ENCODE results near the gene SLC28A2.
A peak's percentile ranks its signal among the peaks of the same experiment; 100 is the strongest.
"Not testable (repeated sequence)": the region's sequence is repeated elsewhere in the genome, so short reads cannot be mapped to it uniquely, and the experiment has no call there.

SLC28A2 gene

GRCh38 chr15:45265506-45265905, 13.5 kb downstream of the SLC28A2 start:
- DNase-seq: no peak

DNA sequence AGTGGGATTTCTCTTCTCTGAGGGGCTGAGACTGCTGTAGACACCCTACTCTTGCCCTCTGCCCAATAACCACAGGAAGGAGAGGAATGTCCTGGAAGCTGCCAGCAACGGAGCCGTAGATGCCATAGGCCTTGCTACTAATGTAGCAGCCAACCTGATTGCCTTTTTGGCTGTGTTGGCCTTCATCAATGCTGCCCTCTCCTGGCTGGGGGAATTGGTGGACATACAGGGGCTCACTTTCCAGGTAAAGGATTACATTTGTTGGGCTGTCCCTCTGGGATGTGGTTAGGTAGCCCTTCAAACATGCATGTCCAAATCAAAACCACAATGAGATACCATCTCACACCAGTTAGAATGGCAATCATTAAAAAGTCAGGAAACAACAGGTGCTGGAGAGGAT, 16.1 kb downstream of the SLC28A2 start:
- no peak for DNase-seq

GRCh38 chr15:45274636-45275380, 22.8 kb downstream of the SLC28A2 start:
- DNase-seq: no peak

- peak; percentile 1 for DNase-seq
Measured at GRCh38 chr15:45276831-45277230, 24.8 kb downstream of the SLC28A2 start.

DNA sequence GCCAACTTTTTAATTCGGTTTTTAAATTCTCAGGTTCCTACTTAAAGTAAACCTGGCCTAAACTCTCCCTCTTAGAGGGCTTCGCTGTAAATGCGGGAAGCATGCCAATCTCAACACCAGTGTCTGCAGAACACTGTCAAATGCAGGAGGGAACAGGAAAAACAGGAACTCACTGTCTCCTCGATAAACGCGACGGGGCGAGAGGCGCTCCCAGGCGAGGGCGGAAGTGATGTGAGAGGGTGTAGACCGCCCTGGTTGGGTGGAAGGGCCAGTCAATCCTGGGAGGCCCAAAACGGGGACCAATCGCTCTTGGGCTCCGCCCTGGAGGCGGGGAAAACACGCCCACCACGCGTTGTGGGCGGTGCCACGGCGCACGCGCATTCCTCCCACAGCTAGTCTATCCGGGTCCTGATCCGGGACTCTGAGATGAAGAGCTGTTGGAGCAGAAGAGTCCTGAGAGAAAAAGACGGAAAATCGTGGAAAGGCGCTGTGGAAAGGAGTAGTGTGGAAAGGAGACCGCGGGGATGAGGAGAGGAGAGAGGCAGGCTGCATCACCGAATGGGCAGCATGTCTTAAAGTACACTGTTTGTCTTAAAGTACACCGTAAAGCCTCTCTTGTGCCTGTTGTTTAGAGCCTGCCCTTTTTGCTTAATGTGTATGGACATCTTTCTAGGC, 27.1 kb downstream of the SLC28A2 start:
- peak; percentile 87 for DNase-seq

GRCh38 chr15:45285413-45285812, 33.4 kb downstream of the SLC28A2 start:
- DNase-seq: no peak

DNA sequence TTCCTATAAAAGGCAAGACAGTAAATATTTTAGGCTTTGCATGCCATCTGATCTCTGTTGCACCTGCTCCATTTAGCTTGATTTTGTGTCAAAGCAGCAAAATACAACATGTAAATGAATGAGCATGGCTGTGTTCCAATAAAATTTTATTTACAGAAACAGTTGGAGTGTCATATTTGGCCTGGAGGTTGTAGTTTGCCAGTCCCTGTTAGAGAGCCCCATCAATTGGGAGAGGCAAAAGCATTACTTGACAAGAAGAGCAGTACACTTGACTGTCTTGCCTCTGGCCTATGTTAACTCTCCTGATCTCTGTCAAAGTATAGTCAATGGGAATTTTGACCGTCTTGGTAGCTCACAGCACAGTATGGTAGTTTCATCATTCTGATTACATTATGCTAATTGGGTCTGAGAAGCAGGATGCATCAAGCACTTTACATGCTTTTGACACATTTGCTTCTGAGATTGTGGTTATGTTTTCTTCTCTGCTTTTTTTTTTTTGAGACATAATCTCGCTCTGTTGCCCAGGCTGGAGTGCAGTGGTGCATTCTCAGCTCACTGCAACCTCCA, 35.4 kb downstream of the SLC28A2 start:
- DNase-seq: no peak

- DNase-seq: no peak
Measured at GRCh38 chr15:45288947-45289346, 36.9 kb downstream of the SLC28A2 start.

- DNase-seq: no peak
Measured at GRCh38 chr15:45291822-45292582, 40.0 kb downstream of the SLC28A2 start.

DNA sequence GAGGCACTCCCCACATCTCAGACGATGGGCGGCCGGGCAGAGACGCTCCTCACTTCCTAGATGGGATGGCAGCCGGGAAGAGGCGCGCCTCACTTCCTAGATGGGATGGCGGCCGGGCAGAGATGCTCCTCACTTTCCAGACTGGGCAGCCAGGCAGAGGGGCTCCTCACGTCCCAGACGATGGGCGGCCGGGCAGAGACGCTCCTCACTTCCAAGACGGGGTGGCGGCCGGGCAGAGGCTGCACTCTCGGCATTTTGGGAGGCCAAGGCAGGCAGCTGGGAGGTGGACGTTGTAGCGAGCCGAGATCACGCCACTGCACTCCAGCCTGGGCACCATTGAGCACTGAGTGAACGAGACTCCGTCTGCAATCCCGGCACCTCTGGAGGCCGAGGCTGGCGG, 41.3 kb downstream of the SLC28A2 start:
- not testable (repeated sequence) for DNase-seq

GRCh38 chr15:45298964-45299378, 46.9 kb downstream of the SLC28A2 start:
- not testable (repeated sequence) for DNase-seq

DNA sequence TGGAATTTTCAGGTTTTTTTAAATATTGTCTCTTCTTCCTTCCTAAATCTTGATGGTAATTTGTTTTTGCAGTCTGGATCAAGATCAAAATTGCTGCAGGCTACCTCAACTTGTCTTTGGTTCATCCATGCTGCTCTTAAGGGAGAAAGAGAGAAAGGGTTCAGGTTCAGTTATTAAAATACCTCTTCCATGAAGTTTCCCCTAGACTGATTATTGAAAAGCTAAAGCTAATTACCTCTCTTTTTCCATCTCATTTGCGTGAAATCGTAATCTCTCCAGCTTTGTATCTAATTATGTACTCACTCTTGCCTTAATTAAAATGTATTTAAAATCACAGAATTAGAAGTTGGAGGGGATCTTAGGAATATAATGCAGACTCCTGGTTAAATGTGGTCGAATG, 52.7 kb downstream of the SLC28A2 start:
- DNase-seq: no peak

GRCh38 chr15:45306105-45306504, 54.1 kb downstream of the SLC28A2 start:
- DNase-seq: no peak

GRCh38 chr15:45307230-45307924, 55.3 kb downstream of the SLC28A2 start:
- DNase-seq: no peak

- not testable (repeated sequence) for DNase-seq
Measured at GRCh38 chr15:45314117-45314516, 62.1 kb downstream of the SLC28A2 start.

DNA sequence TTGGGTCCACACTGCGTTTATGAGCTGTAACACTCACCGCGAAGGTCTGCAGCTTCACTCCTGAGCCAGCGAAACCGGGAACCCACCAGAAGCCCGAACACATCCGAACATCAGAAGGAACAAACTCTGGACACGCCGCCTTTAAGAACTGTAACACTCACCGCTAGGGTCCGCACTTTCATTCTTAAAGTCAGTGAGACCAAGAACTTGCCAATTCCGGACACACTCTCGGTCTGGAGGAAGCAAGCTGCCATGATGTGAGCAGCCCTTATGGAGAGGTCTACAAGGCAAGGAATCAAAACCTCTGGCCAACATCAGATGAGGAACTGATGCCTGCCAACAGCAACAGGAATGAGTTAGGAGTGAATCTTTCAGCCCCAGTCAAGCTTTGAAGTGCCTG, 62.9 kb downstream of the SLC28A2 start:
- DNase-seq: no peak

DNA sequence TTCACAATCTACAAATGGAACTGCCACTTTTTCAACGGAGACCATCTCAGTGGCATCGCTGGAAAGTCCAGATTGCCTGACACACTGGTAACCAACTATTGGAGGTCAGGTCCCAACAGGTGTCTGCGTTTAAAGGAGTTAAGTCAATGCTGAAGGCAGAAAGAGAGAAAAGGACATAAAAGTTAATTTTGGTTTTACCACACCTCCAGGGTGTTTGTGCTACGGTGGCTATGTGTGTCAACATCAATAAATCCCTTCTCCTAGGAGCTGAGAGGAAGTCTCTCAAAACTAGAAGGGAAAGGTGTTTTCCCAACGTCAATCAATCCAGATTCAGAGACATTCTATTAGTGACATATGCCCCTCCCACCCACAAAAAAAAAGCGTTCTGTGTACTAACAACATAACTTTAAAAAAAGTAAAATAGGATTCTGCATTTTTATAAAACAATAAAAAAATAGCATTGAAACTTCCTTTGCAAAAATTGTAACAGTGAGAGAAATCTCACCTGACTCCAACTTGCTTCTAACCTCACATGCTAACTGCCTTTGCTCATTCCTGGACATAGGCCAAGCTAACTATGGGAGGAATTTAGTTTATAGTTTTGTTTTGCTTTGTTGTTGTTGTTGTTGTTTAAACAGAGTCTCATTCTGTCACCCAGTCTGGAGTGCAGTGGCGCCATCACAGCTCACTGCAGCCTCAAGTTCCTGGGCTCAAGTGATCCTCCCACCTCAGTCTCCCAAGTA, 67.6 kb downstream of the SLC28A2 start:
- no peak for DNase-seq

DNA sequence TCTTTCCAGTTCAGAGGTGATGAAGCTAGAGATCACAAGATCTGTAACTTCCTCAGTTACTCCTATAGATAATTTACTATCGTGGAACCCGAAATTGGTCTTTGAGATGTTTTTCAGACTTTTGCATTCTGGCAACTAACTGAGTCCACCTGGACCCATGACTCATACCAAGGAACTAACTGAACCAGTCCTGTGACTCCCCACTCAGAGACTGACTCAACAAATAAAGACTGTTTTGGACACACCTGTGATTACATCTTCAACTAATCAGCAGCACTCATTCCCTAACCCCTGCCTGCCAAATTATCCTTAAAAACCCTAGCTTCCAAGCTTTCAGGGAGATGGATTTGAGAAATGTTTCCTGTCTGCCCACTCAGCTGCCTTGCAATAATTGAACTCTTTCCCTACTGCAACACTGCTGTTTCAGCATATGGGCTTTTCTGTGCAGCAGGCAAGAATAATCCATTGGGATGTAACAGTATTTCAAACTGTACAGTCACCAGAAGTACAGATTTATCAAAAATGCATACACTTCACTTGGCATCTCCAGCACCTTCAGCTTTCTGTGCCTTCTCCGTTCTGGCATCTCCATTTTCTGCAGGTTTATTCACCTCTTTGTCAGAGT, 68.7 kb downstream of the SLC28A2 start:
- DNase-seq: no peak

DNA sequence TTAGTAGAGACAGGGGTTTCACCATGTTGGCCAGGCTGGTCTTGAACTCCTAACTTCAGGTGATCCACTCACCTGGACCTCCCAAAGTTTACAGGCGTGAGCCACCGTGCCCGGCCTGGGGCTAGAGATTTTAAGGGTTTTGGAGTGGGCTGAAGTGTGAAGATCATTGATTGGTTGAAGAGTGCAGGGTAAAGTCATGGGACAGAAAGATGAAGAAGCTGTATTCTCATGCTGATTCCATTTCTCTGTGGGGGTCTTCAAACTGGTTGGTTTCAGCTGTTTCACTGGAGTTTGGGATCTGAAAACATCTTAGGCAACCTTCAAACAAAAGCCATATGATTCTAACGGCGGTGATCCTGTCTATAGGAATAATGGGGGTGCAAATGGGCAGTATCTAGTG, 74.2 kb downstream of the SLC28A2 start:
- no peak for DNase-seq

- DNase-seq: no peak
Measured at GRCh38 chr15:45326741-45327140, 74.7 kb downstream of the SLC28A2 start.

All from NCI-H2107 (cell line).